Gastroesophageal sphincter (tissue), 3 donors: ENCODE measurements around the gene ZNF385D.

Experiments
- EP300 ChIP-seq: sonication (generic); formaldehyde crosslinking; IDR thresholded peaks from one replicate; pipeline ENCODE4 v1.6.1; 2017; ENCODE audit warnings: antibody characterized with exemption, mild to moderate bottlenecking
- POLR2A ChIP-seq, 2 donors: fragments of 450-650 bp; IDR thresholded peaks; one replicate each; pipeline ENCODE4 v1.6.1; 2017; ENCODE audit warnings: antibody characterized with exemption in 2 of 2, mild to moderate bottlenecking in 2 of 2, moderate library complexity in 1 of 2
- POLR2AphosphoS5 ChIP-seq: sonication (generic); formaldehyde crosslinking; IDR thresholded peaks from one replicate; pipeline ENCODE4 v1.6.1; 2017; ENCODE audit warnings: antibody characterized with exemption
- TF ChIP-seq, protein P1 (sequence below), 4 experiments: fragments of 200-600 bp in 2 of 4; fragments of 450-650 bp in 2 of 4; sonication (generic) in 1 of 4; IDR thresholded peaks; one replicate each; pipeline ENCODE4 v1.5.1; 2017 to 2019; ENCODE audit warnings: antibody characterized with exemption in 4 of 4, mild to moderate bottlenecking in 2 of 4, moderate library complexity in 2 of 4

DNA sequence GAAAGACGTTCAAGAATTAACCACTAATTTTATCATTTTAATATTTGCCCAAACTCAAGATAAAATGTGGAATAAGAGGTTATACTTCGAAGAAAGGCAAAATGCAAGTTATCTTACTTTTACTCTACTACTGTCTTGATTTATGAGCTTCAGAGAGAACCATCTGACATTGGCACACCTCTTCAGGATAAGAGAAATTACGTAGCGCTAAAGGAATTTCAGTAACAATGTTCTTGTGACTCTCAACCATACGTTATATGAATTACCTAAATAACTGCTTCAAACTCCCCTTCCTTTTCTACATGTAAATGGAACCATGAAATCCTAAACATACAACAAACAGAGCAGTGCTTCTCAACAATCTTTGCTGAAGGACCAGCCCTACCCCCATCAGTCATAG is 96.8 kb downstream of the ZNF385D start:
- TF ChIP-seq POLR2A (IDR thresholded peaks at IDR 0.05) (no peak), POLR2AphosphoS5 (no peak), EP300 (no peak)
- TF ChIP-seq, protein P1, sequence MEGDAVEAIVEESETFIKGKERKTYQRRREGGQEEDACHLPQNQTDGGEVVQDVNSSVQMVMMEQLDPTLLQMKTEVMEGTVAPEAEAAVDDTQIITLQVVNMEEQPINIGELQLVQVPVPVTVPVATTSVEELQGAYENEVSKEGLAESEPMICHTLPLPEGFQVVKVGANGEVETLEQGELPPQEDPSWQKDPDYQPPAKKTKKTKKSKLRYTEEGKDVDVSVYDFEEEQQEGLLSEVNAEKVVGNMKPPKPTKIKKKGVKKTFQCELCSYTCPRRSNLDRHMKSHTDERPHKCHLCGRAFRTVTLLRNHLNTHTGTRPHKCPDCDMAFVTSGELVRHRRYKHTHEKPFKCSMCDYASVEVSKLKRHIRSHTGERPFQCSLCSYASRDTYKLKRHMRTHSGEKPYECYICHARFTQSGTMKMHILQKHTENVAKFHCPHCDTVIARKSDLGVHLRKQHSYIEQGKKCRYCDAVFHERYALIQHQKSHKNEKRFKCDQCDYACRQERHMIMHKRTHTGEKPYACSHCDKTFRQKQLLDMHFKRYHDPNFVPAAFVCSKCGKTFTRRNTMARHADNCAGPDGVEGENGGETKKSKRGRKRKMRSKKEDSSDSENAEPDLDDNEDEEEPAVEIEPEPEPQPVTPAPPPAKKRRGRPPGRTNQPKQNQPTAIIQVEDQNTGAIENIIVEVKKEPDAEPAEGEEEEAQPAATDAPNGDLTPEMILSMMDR (IDR thresholded peaks at IDR 0.05): no peak
